ENCODE results near the gene DBN1. TPM values are rescaled to one million over a fixed set of nuclear protein-coding genes. Genes with fewer than 3 reads are reported as not detected.

Gene DBN1
- total RNA-seq, 1 donor from 2014 or later = 371 TPM

- Mint-ChIP-seq H3K9me3 (ENCODE audit: unreplicated experiment) (no peaks in the 10 kb centered on the region), H3K4me1 (ENCODE audit: low read depth, unreplicated experiment) (peaks cover 5% of the 10 kb centered on the region), H3K27ac (ENCODE audit: unreplicated experiment) (peak overlapping the region; percentile 78), H3K27me3 (ENCODE audit: low read depth, unreplicated experiment) (no peaks in the 10 kb centered on the region), H3K36me3 (ENCODE audit: low read depth, unreplicated experiment) (peaks cover 21% of the 10 kb centered on the region), H3K4me3 (ENCODE audit: unreplicated experiment) (no peak overlapping the region)
- Histone ChIP-seq H3K4me1 (ENCODE audit: insufficient read depth, low read length) (no peaks in the 10 kb centered on the region), H3K4me3 (ENCODE audit: insufficient read depth, low read depth, low read length) (no peak overlapping the region), H3K27me3 (ENCODE audit: insufficient read depth, low read length) (no peaks in the 10 kb centered on the region), H3K4me2 (ENCODE audit: low read length) (no peak overlapping the region), H3K9ac (ENCODE audit: low read length) (no peak overlapping the region), H2AFZ (ENCODE audit: low read depth, low read length) (no peak overlapping the region), H3K27ac (ENCODE audit: low read depth, low read length) (no peak overlapping the region), H3K79me2 (ENCODE audit: insufficient read depth, low read length) (no peaks in the 10 kb centered on the region), H3K36me3 (ENCODE audit: insufficient read depth, low read length) (peaks cover 7% of the 10 kb centered on the region), H4K20me1 (ENCODE audit: insufficient read depth, low read length) (peaks cover 21% of the 10 kb centered on the region), H3K9me3 (ENCODE audit: insufficient read depth, low read depth, low read length) (no peaks in the 10 kb centered on the region)
- FAIRE-seq (no peak), DNase-seq (ENCODE audit: low read depth) (no peak)
- TF ChIP-seq, protein P1, sequence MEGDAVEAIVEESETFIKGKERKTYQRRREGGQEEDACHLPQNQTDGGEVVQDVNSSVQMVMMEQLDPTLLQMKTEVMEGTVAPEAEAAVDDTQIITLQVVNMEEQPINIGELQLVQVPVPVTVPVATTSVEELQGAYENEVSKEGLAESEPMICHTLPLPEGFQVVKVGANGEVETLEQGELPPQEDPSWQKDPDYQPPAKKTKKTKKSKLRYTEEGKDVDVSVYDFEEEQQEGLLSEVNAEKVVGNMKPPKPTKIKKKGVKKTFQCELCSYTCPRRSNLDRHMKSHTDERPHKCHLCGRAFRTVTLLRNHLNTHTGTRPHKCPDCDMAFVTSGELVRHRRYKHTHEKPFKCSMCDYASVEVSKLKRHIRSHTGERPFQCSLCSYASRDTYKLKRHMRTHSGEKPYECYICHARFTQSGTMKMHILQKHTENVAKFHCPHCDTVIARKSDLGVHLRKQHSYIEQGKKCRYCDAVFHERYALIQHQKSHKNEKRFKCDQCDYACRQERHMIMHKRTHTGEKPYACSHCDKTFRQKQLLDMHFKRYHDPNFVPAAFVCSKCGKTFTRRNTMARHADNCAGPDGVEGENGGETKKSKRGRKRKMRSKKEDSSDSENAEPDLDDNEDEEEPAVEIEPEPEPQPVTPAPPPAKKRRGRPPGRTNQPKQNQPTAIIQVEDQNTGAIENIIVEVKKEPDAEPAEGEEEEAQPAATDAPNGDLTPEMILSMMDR (IDR thresholded peaks at IDR 0.05; ENCODE audit: insufficient read depth, low read depth, low read length) = no peak
- TF ChIP-seq EZH2 (IDR thresholded peaks at IDR 0.05; ENCODE audit: insufficient read depth, low read length) = no peak
Measured at GRCh38 chr5:177507596-177508220, 34.3 kb upstream of the DBN1 start.

GRCh38 chr5:177507165-177507564 lies 33.7 kb upstream of the DBN1 start:
- Histone ChIP-seq H3K27ac (ENCODE audit: low read depth, low read length) (no peak overlapping the region), H3K79me2 (ENCODE audit: insufficient read depth, low read length) (no peaks in the 10 kb centered on the region), H3K4me2 (ENCODE audit: low read length) (no peak overlapping the region), H3K36me3 (ENCODE audit: insufficient read depth, low read length) (peaks cover 7% of the 10 kb centered on the region), H2AFZ (ENCODE audit: low read depth, low read length) (no peak overlapping the region), H3K4me1 (ENCODE audit: insufficient read depth, low read length) (no peaks in the 10 kb centered on the region), H3K27me3 (ENCODE audit: insufficient read depth, low read length) (no peaks in the 10 kb centered on the region), H3K9ac (ENCODE audit: low read length) (no peak overlapping the region), H3K4me3 (ENCODE audit: insufficient read depth, low read depth, low read length) (no peak overlapping the region), H4K20me1 (ENCODE audit: insufficient read depth, low read length) (peaks cover 19% of the 10 kb centered on the region), H3K9me3 (ENCODE audit: insufficient read depth, low read depth, low read length) (no peaks in the 10 kb centered on the region)
- no peak for TF ChIP-seq EZH2 (IDR thresholded peaks at IDR 0.05; ENCODE audit: insufficient read depth, low read length)
- TF ChIP-seq, protein P1 (IDR thresholded peaks at IDR 0.05; ENCODE audit: insufficient read depth, low read depth, low read length) = peak; percentile 25
- Mint-ChIP-seq H3K36me3 (ENCODE audit: low read depth, unreplicated experiment) (peaks cover 23% of the 10 kb centered on the region), H3K4me1 (ENCODE audit: low read depth, unreplicated experiment) (peaks cover 10% of the 10 kb centered on the region), H3K27ac (ENCODE audit: unreplicated experiment) (no peak overlapping the region), H3K9me3 (ENCODE audit: unreplicated experiment) (no peaks in the 10 kb centered on the region), H3K4me3 (ENCODE audit: unreplicated experiment) (no peak overlapping the region), H3K27me3 (ENCODE audit: low read depth, unreplicated experiment) (no peaks in the 10 kb centered on the region)
- DNase-seq (ENCODE audit: low read depth) (no peak), FAIRE-seq (no peak)

GRCh38 chr5:177505075-177505474 lies 31.6 kb upstream of the DBN1 start:
- Histone ChIP-seq H4K20me1 (ENCODE audit: insufficient read depth, low read length) (peaks cover 6% of the 10 kb centered on the region), H3K79me2 (ENCODE audit: insufficient read depth, low read length) (no peaks in the 10 kb centered on the region), H3K9ac (ENCODE audit: low read length) (no peak overlapping the region), H3K4me1 (ENCODE audit: insufficient read depth, low read length) (peaks cover 8% of the 10 kb centered on the region), H3K36me3 (ENCODE audit: insufficient read depth, low read length) (no peaks in the 10 kb centered on the region), H3K27ac (ENCODE audit: low read depth, low read length) (no peak overlapping the region), H3K27me3 (ENCODE audit: insufficient read depth, low read length) (no peaks in the 10 kb centered on the region), H3K9me3 (ENCODE audit: insufficient read depth, low read depth, low read length) (no peaks in the 10 kb centered on the region), H3K4me3 (ENCODE audit: insufficient read depth, low read depth, low read length) (no peak overlapping the region), H3K4me2 (ENCODE audit: low read length) (no peak overlapping the region), H2AFZ (ENCODE audit: low read depth, low read length) (no peak overlapping the region)
- Mint-ChIP-seq H3K4me3 (ENCODE audit: unreplicated experiment) (no peak overlapping the region), H3K27ac (ENCODE audit: unreplicated experiment) (no peak overlapping the region), H3K27me3 (ENCODE audit: low read depth, unreplicated experiment) (no peaks in the 10 kb centered on the region), H3K4me1 (ENCODE audit: low read depth, unreplicated experiment) (peaks cover 20% of the 10 kb centered on the region), H3K9me3 (ENCODE audit: unreplicated experiment) (no peaks in the 10 kb centered on the region), H3K36me3 (ENCODE audit: low read depth, unreplicated experiment) (peaks cover 16% of the 10 kb centered on the region)
- DNase-seq (ENCODE audit: low read depth) = no peak
- no peak for FAIRE-seq
- TF ChIP-seq, protein P1 (IDR thresholded peaks at IDR 0.05; ENCODE audit: insufficient read depth, low read depth, low read length) = no peak
- no peak for TF ChIP-seq EZH2 (IDR thresholded peaks at IDR 0.05; ENCODE audit: insufficient read depth, low read length)

All from astrocyte (in vitro differentiated cells and primary cell).